ENCODE results near the gene RTL1. TPM values are rescaled to one million over a fixed set of nuclear protein-coding genes. Genes with fewer than 3 reads are reported as not detected.

RTL1 gene
- polyA plus RNA-seq, 4 donors: 0.18 TPM; not detected in 3

DNA sequence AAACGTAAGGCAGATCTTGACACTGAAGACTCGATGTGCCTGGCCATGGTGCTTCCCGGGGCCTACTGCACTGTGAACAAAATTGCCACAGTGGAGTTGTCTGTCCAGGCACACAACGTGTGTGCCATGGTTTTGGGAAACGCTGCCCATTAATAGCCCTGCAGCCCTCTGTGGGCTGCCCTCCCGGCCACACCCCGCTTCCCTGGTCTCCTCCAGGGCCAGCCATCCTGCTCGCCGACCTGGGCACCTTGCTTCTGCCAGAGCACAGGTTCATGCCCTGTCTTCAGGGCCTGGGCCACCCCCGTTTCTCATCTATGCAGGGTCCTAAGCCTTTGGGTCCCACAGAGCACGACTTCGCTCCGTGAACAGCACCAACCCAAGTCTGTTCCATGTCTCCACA, 58.7 kb downstream of the RTL1 start:
- FAIRE-seq: no peak
- no peak for DNase-seq
- Histone ChIP-seq H3K4me1 (ENCODE audit: control insufficient read depth in 3 of 3, insufficient read depth in 2 of 3, low read depth in 1 of 3, low read length in 2 of 3) (no peaks in the 10 kb centered on the region), H3K27me3 (ENCODE audit: control insufficient read depth in 3 of 3, insufficient read depth in 3 of 3, low read length in 3 of 3) (no peaks in the 10 kb centered on the region), H3K36me3 (ENCODE audit: control insufficient read depth in 3 of 3, insufficient read depth in 2 of 3, low read depth in 1 of 3, low read length in 3 of 3) (peaks cover 0 to 6% (median 0%) of the 10 kb centered on the region in 3 donors), H3K4me3 (ENCODE audit: low read depth in 1 of 3, low read length in 3 of 3) (no peak overlapping the region), H3K27ac (ENCODE audit: low read depth in 1 of 3, low read length in 2 of 3) (no peak overlapping the region), H3K9me3 (ENCODE audit: control insufficient read depth in 2 of 2, insufficient read depth in 1 of 2, low read depth in 1 of 2, low read length in 1 of 2) (no peaks in the 10 kb centered on the region)
- WGBS, 3 donors: 83 to 90% (median 85%) methylated on average over 13 of the region's 13 CpGs

- no peaks in the 10 kb centered on the region for H3K9me3 ChIP-seq (ENCODE audit: control insufficient read depth in 2 of 2, insufficient read depth in 1 of 2, low read depth in 1 of 2, low read length in 1 of 2)
- no peak for FAIRE-seq
- H3K4me1 ChIP-seq (ENCODE audit: control insufficient read depth in 3 of 3, insufficient read depth in 2 of 3, low read depth in 1 of 3, low read length in 2 of 3): no peaks in the 10 kb centered on the region
- WGBS, 3 donors: 54 to 70% (median 60%) methylated on average over 9 of the region's 9 CpGs
- no peaks in the 10 kb centered on the region for H3K27me3 ChIP-seq (ENCODE audit: control insufficient read depth in 3 of 3, insufficient read depth in 3 of 3, low read length in 3 of 3)
- no peak overlapping the region for H3K4me3 ChIP-seq (ENCODE audit: low read depth in 1 of 3, low read length in 3 of 3)
- peaks cover 0 to 7% (median 0%) of the 10 kb centered on the region in 3 donors for H3K36me3 ChIP-seq (ENCODE audit: control insufficient read depth in 3 of 3, insufficient read depth in 2 of 3, low read depth in 1 of 3, low read length in 3 of 3)
- no peak overlapping the region for H3K27ac ChIP-seq (ENCODE audit: low read depth in 1 of 3, low read length in 2 of 3)
- DNase-seq: no peak
These were observed 59.1 kb downstream of the RTL1 start for GRCh38 chr14:100844421-100844820.

DNA sequence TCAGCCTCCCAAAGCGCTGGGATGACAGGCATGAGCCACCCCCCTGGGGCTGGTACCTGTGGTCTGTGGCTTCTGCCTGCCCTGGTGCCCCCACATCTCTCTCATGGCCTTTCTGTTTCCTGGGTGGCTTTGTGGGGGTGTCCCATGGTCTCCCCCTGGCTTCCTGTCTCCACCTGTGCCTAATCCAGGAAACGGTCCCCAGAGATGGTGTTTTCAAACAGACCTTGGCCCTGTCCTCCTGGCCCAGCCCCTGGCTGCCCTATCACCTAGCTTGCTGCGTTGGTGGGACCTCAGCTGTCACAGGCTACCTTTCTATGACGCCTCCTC, 59.5 kb downstream of the RTL1 start:
- 47 to 67% (median 55%) methylated on average over 4 of the region's 4 CpGs for WGBS, 3 donors
- H3K27ac ChIP-seq (ENCODE audit: low read depth in 1 of 3, low read length in 2 of 3): no peak overlapping the region
- H3K9me3 ChIP-seq (ENCODE audit: control insufficient read depth in 2 of 2, insufficient read depth in 1 of 2, low read depth in 1 of 2, low read length in 1 of 2): no peaks in the 10 kb centered on the region
- DNase-seq (no peak), FAIRE-seq (no peak)
- no peak overlapping the region for H3K4me3 ChIP-seq (ENCODE audit: low read depth in 1 of 3, low read length in 3 of 3)
- H3K4me1 ChIP-seq (ENCODE audit: control insufficient read depth in 3 of 3, insufficient read depth in 2 of 3, low read depth in 1 of 3, low read length in 2 of 3): no peaks in the 10 kb centered on the region
- H3K36me3 ChIP-seq (ENCODE audit: control insufficient read depth in 3 of 3, insufficient read depth in 2 of 3, low read depth in 1 of 3, low read length in 3 of 3): peaks cover 0 to 8% (median 0%) of the 10 kb centered on the region in 3 donors
- H3K27me3 ChIP-seq (ENCODE audit: control insufficient read depth in 3 of 3, insufficient read depth in 3 of 3, low read length in 3 of 3): no peaks in the 10 kb centered on the region

GRCh38 chr14:100842799-100843198, 60.7 kb downstream of the RTL1 start:
- no peak for FAIRE-seq
- Histone ChIP-seq H3K4me3 (ENCODE audit: low read depth in 1 of 3, low read length in 3 of 3) (no peak overlapping the region), H3K27ac (ENCODE audit: low read depth in 1 of 3, low read length in 2 of 3) (no peak overlapping the region), H3K36me3 (ENCODE audit: control insufficient read depth in 3 of 3, insufficient read depth in 2 of 3, low read depth in 1 of 3, low read length in 3 of 3) (peaks cover 0 to 11% (median 0%) of the 10 kb centered on the region in 3 donors), H3K9me3 (ENCODE audit: control insufficient read depth in 2 of 2, insufficient read depth in 1 of 2, low read depth in 1 of 2, low read length in 1 of 2) (no peaks in the 10 kb centered on the region), H3K4me1 (ENCODE audit: control insufficient read depth in 3 of 3, insufficient read depth in 2 of 3, low read depth in 1 of 3, low read length in 2 of 3) (no peaks in the 10 kb centered on the region), H3K27me3 (ENCODE audit: control insufficient read depth in 3 of 3, insufficient read depth in 3 of 3, low read length in 3 of 3) (no peaks in the 10 kb centered on the region)
- WGBS, 3 donors: 63 to 73% (median 73%) methylated on average over 8 of the region's 8 CpGs
- DNase-seq: no peak

GRCh38 chr14:100841761-100842403, 61.6 kb downstream of the RTL1 start:
- no peak overlapping the region for H3K27ac ChIP-seq (ENCODE audit: low read depth in 1 of 3, low read length in 2 of 3)
- no peaks in the 10 kb centered on the region for H3K27me3 ChIP-seq (ENCODE audit: control insufficient read depth in 3 of 3, insufficient read depth in 3 of 3, low read length in 3 of 3)
- H3K4me1 ChIP-seq (ENCODE audit: control insufficient read depth in 3 of 3, insufficient read depth in 2 of 3, low read depth in 1 of 3, low read length in 2 of 3): no peaks in the 10 kb centered on the region
- no peaks in the 10 kb centered on the region for H3K9me3 ChIP-seq (ENCODE audit: control insufficient read depth in 2 of 2, insufficient read depth in 1 of 2, low read depth in 1 of 2, low read length in 1 of 2)
- DNase-seq (no peak), FAIRE-seq (no peak)
- peaks cover 0 to 14% (median 0%) of the 10 kb centered on the region in 3 donors for H3K36me3 ChIP-seq (ENCODE audit: control insufficient read depth in 3 of 3, insufficient read depth in 2 of 3, low read depth in 1 of 3, low read length in 3 of 3)
- H3K4me3 ChIP-seq (ENCODE audit: low read depth in 1 of 3, low read length in 3 of 3): no peak overlapping the region
- WGBS, 3 donors: 70 to 78% (median 75%) methylated on average over 15 of the region's 15 CpGs

DNA sequence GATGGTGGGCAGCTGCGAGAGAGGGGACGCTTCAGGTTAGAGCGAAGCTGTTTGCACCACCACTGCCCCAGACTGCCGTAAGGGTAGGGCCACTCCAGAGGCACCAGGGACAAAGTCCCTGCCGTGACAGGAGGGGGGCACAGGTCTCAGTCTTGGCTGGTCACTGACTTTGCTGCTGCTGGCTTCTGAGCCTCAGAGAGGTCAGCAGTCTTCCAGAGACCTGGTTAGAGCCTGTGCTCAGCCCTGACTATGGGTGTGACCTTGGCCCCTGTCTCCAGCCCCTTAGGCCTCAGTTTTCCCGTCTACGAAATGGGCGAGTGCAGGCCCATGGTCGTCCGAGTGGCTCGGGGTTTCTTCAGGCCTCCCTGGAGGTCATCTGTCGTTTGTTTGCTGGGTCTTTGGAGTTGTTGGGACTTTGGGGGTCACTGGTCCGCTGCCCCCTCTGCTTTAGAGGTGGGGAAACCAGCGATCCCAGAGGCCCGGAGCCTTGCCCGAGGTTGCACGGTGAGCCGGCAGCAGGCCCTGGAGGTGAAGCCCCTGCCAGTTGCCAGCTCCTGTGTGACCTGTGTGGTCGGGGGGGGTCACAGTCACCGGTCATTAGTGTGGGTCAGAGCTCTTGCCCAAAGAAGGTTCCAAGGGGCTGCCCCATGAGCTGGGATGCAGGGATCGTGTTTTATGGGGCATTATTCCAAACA, 62.3 kb downstream of the RTL1 start:
- Histone ChIP-seq H3K4me1 (ENCODE audit: control insufficient read depth in 3 of 3, insufficient read depth in 2 of 3, low read depth in 1 of 3, low read length in 2 of 3) (no peaks in the 10 kb centered on the region), H3K27ac (ENCODE audit: low read depth in 1 of 3, low read length in 2 of 3) (no peak overlapping the region), H3K36me3 (ENCODE audit: control insufficient read depth in 3 of 3, insufficient read depth in 2 of 3, low read depth in 1 of 3, low read length in 3 of 3) (peaks cover 0 to 16% (median 0%) of the 10 kb centered on the region in 3 donors), H3K4me3 (ENCODE audit: low read depth in 1 of 3, low read length in 3 of 3) (no peak overlapping the region), H3K27me3 (ENCODE audit: control insufficient read depth in 3 of 3, insufficient read depth in 3 of 3, low read length in 3 of 3) (no peaks in the 10 kb centered on the region), H3K9me3 (ENCODE audit: control insufficient read depth in 2 of 2, insufficient read depth in 1 of 2, low read depth in 1 of 2, low read length in 1 of 2) (no peaks in the 10 kb centered on the region)
- DNase-seq: no peak
- no peak for FAIRE-seq
- 75 to 85% (median 81%) methylated on average over 21 of the region's 21 CpGs for WGBS, 3 donors

DNA sequence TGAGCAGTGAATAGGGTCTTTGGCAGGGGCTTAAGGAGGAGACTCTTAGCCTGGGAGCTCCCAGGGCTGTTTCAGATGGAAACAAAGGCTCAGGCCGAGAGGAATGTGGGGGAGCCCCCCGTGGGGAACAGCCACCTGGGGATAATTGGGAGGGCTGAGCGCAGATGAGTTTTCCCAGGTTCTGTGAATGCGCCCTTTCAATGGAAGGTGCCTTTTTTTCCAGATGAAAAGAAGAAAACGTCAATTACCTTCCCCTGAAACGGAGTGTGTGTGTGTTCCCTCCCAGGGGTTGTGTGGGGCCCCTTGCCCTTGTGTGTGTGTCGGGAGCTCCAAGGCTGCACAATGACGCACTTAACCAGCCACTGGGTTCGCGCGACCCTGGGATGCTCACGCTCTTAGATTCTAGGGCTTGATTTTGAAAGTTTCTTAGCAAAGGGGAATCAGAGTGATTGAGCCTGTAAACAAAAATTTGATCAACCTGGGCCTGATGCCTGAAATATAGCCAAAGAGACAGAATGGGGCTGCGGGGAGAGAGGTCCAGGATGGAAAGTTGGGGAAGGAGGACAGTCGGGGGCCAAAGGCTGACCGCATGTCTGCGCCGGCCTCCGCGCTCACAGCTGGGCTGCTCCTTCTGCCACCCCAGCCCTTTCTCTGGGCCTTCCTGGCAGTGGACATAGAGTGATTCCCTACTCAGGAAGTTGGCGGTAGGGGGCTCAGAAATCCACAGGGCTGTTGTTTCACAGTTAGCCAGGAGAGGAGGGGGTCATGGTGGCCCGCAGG, 63.0 kb downstream of the RTL1 start:
- FAIRE-seq (no peak), DNase-seq (no peak)
- H3K4me3 ChIP-seq (ENCODE audit: low read depth in 1 of 3, low read length in 3 of 3): no peak overlapping the region
- H3K9me3 ChIP-seq (ENCODE audit: control insufficient read depth in 2 of 2, insufficient read depth in 1 of 2, low read depth in 1 of 2, low read length in 1 of 2): no peaks in the 10 kb centered on the region
- H3K4me1 ChIP-seq (ENCODE audit: control insufficient read depth in 3 of 3, insufficient read depth in 2 of 3, low read depth in 1 of 3, low read length in 2 of 3): no peaks in the 10 kb centered on the region
- no peak overlapping the region for H3K27ac ChIP-seq (ENCODE audit: low read depth in 1 of 3, low read length in 2 of 3)
- peaks cover 0 to 16% (median 0%) of the 10 kb centered on the region in 3 donors for H3K36me3 ChIP-seq (ENCODE audit: control insufficient read depth in 3 of 3, insufficient read depth in 2 of 3, low read depth in 1 of 3, low read length in 3 of 3)
- WGBS, 3 donors: 78 to 89% (median 80%) methylated on average over 21 of the region's 21 CpGs
- H3K27me3 ChIP-seq (ENCODE audit: control insufficient read depth in 3 of 3, insufficient read depth in 3 of 3, low read length in 3 of 3): no peaks in the 10 kb centered on the region

GRCh38 chr14:100839681-100840111, 63.8 kb downstream of the RTL1 start:
- Histone ChIP-seq H3K4me3 (ENCODE audit: low read depth in 1 of 3, low read length in 3 of 3) (no peak overlapping the region), H3K27me3 (ENCODE audit: control insufficient read depth in 3 of 3, insufficient read depth in 3 of 3, low read length in 3 of 3) (no peaks in the 10 kb centered on the region), H3K4me1 (ENCODE audit: control insufficient read depth in 3 of 3, insufficient read depth in 2 of 3, low read depth in 1 of 3, low read length in 2 of 3) (no peaks in the 10 kb centered on the region), H3K36me3 (ENCODE audit: control insufficient read depth in 3 of 3, insufficient read depth in 2 of 3, low read depth in 1 of 3, low read length in 3 of 3) (peaks cover 0 to 16% (median 0%) of the 10 kb centered on the region in 3 donors), H3K9me3 (ENCODE audit: control insufficient read depth in 2 of 2, insufficient read depth in 1 of 2, low read depth in 1 of 2, low read length in 1 of 2) (no peaks in the 10 kb centered on the region), H3K27ac (ENCODE audit: low read depth in 1 of 3, low read length in 2 of 3) (no peak overlapping the region)
- FAIRE-seq (no peak), DNase-seq (no peak)
- WGBS, 3 donors: 61 to 76% (median 75%) methylated on average over 14 of the region's 14 CpGs
